GM19035 (cell line): ENCODE data around the gene GALNT6.
A peak's percentile ranks its signal among the peaks of the same experiment; 100 is the strongest.

ENCODE experiments used
- ATAC-seq: cut with Tn5 transposase; IDR thresholded peaks from one replicate; pipeline ENCODE4 v1.9.1; 2021; ENCODE audit not compliant: unreplicated experiment

The GALNT6 gene

GRCh38 chr12:51406290-51406689 lies 15.1 kb upstream of the GALNT6 start:
- no peak for ATAC-seq

- ATAC-seq: no peak
Measured at GRCh38 chr12:51405801-51406207, 14.6 kb upstream of the GALNT6 start.

- ATAC-seq: no peak
Measured at GRCh38 chr12:51404627-51405026, 13.4 kb upstream of the GALNT6 start.

- ATAC-seq: no peak
Measured at GRCh38 chr12:51403681-51404136, 12.5 kb upstream of the GALNT6 start.

- ATAC-seq: no peak
Measured at GRCh38 chr12:51403159-51403558, 12.0 kb upstream of the GALNT6 start.

GRCh38 chr12:51401900-51402299 lies 10.7 kb upstream of the GALNT6 start:
- ATAC-seq: no peak

- ATAC-seq: no peak
Measured at GRCh38 chr12:51401486-51401885, 10.3 kb upstream of the GALNT6 start.

GRCh38 chr12:51401020-51401419 lies 9.8 kb upstream of the GALNT6 start:
- no peak for ATAC-seq

- no peak for ATAC-seq
Measured at GRCh38 chr12:51399891-51400290, 8.7 kb upstream of the GALNT6 start.

GRCh38 chr12:51397670-51398069 lies 6.5 kb upstream of the GALNT6 start:
- no peak for ATAC-seq

- ATAC-seq: peak; percentile 34
Measured at GRCh38 chr12:51395283-51396230, 4.4 kb upstream of the GALNT6 start.

- ATAC-seq: no peak
Measured at GRCh38 chr12:51393676-51394545, 2.7 kb upstream of the GALNT6 start.

GRCh38 chr12:51392556-51393237 lies 1.5 kb upstream of the GALNT6 start:
- peak; percentile 53 for ATAC-seq

- peak; percentile 12 for ATAC-seq
Measured at GRCh38 chr12:51390891-51391282, 319 bp downstream of the GALNT6 start.

GRCh38 chr12:51390457-51390856 lies 749 bp downstream of the GALNT6 start:
- ATAC-seq: no peak

GRCh38 chr12:51389302-51389999 lies 1.8 kb downstream of the GALNT6 start:
- no peak for ATAC-seq

- no peak for ATAC-seq
Measured at GRCh38 chr12:51388846-51389245, 2.4 kb downstream of the GALNT6 start.

- no peak for ATAC-seq
Measured at GRCh38 chr12:51388069-51388799, 3.0 kb downstream of the GALNT6 start.

- no peak for ATAC-seq
Measured at GRCh38 chr12:51386351-51386750, 4.9 kb downstream of the GALNT6 start.
